Endothelial cell of umbilical vein (primary cell): Measurements from ENCODE around the gene DST.

Source experiments
- CTCF ChIP-seq, 2 donors: IDR thresholded peaks; 1 replicate in 1 of 2; 2 replicates in 1 of 2; pipeline ENCODE4 v1.5.1; 2011; ENCODE audit warnings: low read length in 2 of 2, mild to moderate bottlenecking in 2 of 2, moderate library complexity in 2 of 2, control low read depth in 1 of 2, inconsistent platforms in 1 of 2, low read depth in 1 of 2; ENCODE audit not compliant: insufficient read depth in 1 of 2; ENCODE audit errors: extremely low read depth in 1 of 2
- EZH2 ChIP-seq: IDR thresholded peaks from 2 replicates; pipeline ENCODE4 v1.6.1; 2012; ENCODE audit warnings: borderline replicate concordance, low read depth, mild to moderate bottlenecking, moderate library complexity, low read length, inconsistent platforms; ENCODE audit not compliant: severe bottlenecking
- POLR2A ChIP-seq: IDR thresholded peaks from 2 replicates; pipeline ENCODE4 v1.6.1; 2012; ENCODE audit warnings: low read depth, mild to moderate bottlenecking, control low read depth, low read length

GRCh38 chr6:56541741-56542360 is 100.8 kb downstream of the DST start:
- no peak for TF ChIP-seq CTCF (IDR thresholded peaks at IDR 0.05; ENCODE audit: extremely low read depth in 1 of 2, insufficient read depth in 1 of 2, low read depth in 1 of 2, low read length in 2 of 2)
- no peak for TF ChIP-seq POLR2A
- TF ChIP-seq EZH2 = no peak
